ENCODE results near the gene GNAI1.

GNAI1 gene

GRCh38 chr7:80134536-80135308 is at the start of gene GNAI1:
TSS of gene GNAI1 (plus strand) at chr7:80134831. CDS start at chr7:80135161, 330 bp downstream.
- peak; percentile 81 for DNase-seq

GRCh38 chr7:80087051-80087770 is 47.4 kb upstream of the GNAI1 start:
- no peak for DNase-seq

- DNase-seq: no peak
Measured at GRCh38 chr7:80087771-80088170, 46.9 kb upstream of the GNAI1 start.

DNA sequence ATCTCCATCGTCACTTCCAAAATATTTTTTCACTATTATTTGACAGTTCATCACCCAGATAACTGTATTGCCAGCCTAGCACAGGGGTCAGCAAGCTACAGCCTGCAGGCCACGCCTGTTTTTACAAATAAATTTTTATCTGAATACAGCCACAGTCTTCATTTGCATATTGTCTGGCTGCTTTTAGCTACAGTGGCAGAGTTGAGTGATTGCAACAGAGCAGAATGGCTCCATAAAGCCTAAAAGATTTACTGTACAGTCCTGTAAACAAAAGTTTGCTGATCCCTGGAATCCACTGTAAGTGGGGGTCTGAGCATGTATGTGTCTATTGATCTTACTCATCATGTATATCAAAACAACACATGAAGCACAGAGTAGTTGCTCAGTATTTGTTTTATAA is 45.9 kb upstream of the GNAI1 start:
- DNase-seq: no peak

- DNase-seq: no peak
Measured at GRCh38 chr7:80089366-80089765, 45.3 kb upstream of the GNAI1 start.

- no peak for DNase-seq
Measured at GRCh38 chr7:80093349-80093748, 41.3 kb upstream of the GNAI1 start.

DNA sequence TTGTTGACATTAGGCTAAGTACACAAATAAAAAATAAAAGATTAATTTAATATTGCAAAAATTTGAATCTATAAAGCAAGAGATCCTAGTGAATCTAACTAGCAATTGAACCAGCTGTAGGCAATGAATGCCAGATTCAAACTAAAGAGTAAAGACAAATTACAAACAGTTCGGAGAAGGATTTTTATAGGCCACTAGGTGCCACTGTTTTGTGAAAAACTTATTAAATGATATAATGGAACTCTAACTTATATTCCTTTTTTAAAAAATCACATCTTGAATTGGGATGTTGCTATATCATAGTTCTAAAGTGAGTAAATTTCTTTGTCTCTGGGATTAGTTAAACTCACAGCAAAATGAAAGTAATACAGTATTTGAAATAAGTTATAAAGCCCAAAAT is 39.1 kb upstream of the GNAI1 start:
- DNase-seq: peak; percentile 6

DNA sequence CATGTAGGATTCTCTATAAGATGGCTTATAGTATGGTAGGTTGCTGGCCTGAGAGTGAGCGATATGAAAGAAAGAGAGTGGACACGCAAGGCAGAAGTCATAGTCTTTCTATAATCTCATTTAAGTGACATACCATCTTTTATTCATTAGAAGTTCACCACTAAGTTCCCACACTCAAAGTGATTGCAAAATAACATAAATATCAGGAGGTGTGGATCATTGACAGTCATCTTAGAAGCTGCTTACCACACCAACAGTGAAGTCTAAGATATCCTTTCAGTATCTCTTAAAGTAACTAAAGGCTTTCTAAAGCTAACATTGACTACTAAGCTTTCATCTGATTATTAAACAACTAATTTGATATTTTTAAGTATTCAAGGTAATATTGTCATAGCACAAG is 36.9 kb upstream of the GNAI1 start:
- no peak for DNase-seq

DNA sequence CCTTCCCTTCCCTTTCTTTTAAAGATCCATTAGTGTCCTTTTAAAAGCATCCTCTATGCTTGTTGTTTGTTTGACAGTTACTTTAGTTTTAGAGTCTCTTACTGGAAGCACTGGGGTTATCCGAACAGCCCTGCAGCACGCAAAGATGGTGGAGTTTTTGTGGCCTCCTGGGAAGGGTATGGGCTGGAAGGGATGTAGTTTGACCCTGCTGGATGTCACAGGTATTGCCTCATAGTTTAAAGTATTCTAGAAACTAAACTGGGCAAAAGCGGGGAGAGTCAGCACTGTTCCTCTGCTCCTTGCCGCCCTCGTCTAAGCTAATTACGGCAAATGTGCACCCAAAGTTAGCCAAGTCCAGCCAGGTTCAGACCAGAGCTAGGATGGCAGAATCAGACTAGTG is 35.8 kb upstream of the GNAI1 start:
- no peak for DNase-seq

DNA sequence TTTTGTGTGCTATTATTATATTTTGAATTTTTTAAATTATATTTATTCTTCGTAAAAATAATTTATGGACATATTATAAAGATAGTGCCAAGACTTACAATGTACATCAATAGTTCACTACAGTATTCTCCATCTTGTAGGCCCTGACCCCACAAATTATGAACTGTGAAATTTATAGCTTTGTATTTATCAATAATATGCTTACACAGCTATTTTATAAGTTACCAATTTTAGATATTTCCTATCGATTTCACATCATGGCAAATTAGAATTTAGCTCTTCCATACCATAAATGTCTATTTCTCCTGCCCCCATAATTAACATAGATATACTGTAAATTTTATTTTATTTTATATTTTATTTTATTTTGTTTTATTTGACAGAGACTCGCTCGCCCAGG is 34.4 kb upstream of the GNAI1 start:
- no peak for DNase-seq

- no peak for DNase-seq
Measured at GRCh38 chr7:80105701-80106408, 28.8 kb upstream of the GNAI1 start.

DNA sequence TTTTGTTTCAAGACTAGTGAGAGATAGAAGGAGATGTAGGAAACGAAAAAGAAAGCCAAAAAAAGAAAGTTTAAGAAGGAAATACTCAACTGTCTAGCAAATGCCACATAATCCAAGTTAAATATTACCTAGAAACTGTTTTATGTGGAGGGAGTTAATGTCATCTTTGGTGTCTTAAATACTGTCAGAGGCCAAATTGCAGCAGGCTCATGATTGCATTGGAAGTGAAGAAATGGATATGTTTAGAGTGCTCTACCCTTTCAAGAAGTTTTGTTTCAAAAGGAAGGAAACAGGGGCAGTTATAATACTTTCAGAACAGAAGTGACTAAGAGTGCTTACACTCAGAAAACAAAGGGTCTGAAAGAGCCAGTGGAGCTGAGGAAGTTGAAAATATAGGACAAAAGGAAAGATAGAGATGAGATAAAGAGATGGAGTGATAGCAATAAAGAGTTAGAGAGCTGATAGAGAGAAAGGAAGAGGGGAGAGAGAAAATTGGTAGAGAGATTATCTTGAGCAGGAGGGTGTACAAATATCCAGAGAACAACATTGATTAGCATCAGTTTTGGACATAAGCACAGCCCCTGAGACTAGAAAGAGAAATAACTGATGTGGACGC is 28.0 kb upstream of the GNAI1 start:
- DNase-seq: no peak

DNA sequence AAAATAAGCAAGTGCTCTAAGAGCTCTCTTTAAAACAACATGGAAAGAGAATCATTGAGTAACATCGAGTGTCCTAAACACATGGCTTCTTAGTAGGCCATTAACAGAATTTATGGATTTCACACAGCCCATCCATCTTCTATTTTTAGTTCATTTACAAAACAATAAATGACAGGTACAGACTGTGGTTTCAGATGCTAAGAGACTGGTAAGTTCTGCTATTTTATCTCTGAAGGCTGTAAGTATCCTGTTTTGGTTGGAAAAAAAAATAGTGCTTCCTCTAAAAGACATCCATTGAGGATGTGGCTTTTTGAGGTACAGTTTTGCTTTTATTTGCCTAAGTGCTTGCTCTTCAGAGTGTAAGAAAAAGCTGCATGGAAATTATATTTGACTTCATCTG is 27.4 kb upstream of the GNAI1 start:
- no peak for DNase-seq

DNA sequence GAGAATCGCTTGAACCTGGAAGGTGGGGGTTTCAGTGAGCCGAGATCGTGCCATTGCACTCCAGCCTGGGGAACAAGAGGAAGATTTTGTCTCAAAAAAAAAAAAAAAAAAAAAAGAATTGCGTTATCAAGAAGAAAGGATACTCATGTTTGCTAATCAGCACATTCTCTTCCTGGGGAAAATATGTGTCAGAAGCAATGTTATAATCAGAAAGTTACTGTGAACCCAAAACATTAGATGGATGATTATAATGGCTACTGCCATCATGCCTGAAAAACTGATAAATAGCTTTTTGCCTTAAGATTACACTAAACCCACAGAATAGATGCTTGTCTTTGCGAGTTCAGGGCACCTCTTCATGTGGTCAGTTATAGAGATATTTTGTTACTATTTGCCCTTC is 24.3 kb upstream of the GNAI1 start:
- DNase-seq: no peak

GRCh38 chr7:80114159-80114558 is 20.5 kb upstream of the GNAI1 start:
- no peak for DNase-seq

DNA sequence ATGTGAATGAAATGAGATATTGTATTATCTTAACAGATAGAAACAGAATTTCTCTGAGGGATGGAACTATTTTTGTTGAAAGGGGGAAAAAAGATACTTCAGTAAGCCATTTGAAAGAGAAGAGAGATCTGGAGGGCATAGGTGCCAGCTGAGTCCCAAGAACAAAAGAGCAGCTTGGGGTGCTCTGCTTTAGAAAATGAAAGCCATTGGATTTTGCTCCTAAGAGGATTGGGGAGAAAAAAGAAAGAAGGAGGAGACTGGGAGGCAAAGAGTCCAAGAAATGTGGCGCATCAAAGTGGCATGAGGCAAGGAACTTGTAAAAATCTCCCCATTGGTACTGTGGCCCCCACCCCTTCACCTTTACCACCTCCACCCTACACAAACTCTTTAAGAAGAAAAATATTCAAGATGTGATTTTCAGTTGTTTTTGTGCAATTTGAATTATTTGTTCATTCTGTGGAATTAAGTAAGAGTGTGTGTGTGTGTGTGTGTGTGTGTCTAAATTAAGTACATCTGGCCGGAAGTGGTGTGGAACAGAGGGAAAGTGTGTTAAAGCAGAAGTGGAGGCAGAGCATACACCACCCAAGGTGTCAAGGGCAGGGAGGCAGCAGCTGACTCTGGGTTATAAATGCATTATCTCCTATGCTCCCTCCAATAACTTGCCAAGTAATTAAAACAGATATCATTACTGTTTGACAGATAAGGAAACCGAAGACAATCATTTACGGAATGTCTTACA is 9.9 kb upstream of the GNAI1 start:
- DNase-seq: no peak

GRCh38 chr7:80127412-80128160 is 7.0 kb upstream of the GNAI1 start:
- DNase-seq: peak; percentile 38

DNA sequence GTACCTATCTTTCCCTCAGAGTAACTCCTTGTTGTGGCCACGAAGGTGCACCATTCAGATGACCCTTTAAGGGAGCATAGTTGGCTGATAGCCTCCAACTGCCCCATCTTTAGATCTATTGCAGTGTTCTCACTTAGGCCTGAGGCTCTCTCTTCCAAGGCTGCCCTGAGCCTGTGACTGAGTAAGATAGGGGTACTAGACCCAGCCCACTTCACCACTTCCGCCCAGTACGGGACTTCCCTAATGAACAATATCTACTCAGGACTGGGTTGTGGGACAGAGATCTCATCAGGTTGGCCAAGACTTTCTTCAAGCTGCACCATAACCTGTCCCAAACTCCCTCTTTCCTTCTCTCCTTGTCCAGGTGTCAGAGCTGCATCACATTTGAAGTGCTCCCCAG is 5.7 kb upstream of the GNAI1 start:
- DNase-seq: no peak

GRCh38 chr7:80129785-80130184 is 4.8 kb upstream of the GNAI1 start:
- DNase-seq: no peak

GRCh38 chr7:80131675-80132435 is 2.8 kb upstream of the GNAI1 start:
- DNase-seq: no peak

DNA sequence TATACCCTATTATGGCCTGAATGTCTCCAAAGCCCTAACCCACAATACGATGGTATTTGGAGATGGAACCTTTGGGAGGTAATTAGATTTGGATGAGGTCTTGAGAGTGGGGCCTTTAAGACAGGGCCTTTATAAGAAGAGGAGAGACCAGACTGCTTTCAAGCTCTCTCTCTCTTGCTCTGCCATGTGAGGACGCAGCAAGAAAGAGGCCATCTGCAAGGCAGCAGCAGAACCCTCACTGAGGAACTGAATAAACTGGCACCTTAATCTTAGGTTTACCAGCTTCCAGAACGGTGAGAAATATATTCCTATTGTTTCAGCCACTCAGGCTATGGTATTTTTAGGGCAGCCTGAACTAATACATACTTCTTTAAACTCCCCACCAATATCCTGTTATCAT is 2.0 kb upstream of the GNAI1 start:
- no peak for DNase-seq

All from NCI-H1105 treated with DMSO at 0.1 percent for 48 hours (cell line).